HG02571 (cell line): ENCODE results near the gene NAA35.
A peak's percentile ranks its signal among the peaks of the same experiment; 100 is the strongest.
"Not testable (repeated sequence)": the region's sequence is repeated elsewhere in the genome, so short reads cannot be mapped to it uniquely, and the experiment has no call there.

ENCODE experiments used
- ATAC-seq: cut with Tn5 transposase; IDR thresholded peaks from one replicate; pipeline ENCODE4 v1.9.1; 2021; ENCODE audit warnings: mild to moderate bottlenecking, moderate library complexity; ENCODE audit not compliant: unreplicated experiment

Gene NAA35

DNA sequence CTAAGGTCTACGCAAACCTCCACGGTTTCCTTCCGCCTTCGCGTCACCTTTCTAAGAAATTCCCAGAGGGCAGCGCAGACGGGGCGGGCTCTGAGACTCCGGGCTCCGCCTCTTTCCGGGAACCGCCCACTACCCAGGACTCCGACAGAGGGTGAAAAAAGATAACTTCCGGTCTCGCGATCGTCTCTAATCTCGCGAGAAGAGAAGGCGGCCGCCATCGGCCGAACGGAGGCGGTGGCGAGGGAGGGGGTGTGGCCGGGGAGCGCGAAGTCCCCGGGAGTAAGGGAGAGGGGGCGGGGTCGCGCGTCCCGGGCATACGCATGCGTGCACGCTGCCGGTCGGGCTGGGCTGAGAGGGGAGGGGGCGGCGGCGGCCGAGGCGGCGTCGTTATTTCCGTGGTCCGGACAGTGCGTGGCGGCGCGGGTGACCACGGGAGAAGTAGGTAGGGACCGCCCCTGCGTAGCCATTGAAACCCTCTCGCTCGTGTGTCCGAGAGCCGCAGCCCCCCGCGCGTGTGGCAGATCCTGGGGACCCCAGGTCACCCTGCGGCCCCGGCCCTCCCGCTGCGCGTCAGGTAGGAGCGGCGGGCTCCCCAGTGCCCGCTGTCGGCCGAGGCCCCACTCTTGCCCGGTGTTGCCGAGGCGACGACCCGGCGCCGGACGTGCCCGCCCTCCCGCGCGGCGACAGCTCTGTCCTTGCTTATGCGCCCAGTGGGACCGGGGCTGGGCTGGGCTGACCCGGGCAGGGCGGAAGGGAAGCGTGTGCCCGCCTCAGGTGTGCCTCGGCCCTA, at the start of gene NAA35:
Gene NAA35, plus strand, starts transcription at position 315 of the 790 bp plus-strand sequence. CDS start 1,014 bp downstream, outside the sequence.
- peak; percentile 86 for ATAC-seq

DNA sequence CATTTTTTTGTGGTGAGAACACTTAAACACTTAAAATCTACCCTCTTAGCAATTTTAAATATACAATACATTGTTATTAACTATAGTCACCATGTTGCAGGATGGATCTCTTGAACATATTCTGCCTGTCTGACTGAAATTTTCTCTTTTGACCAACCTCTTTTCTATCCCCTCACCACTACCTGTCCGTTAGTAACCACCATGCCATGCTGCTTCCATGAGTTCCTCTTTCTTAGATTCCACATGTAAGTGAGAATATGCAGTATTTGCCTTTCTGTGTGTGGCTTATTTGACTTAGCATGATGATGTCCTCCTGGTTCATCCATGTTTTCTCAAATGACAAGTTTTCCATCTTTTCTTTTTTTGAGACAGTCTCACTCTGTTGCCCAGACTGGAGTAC, 48.5 kb upstream of the NAA35 start:
- ATAC-seq, result no peak

DNA sequence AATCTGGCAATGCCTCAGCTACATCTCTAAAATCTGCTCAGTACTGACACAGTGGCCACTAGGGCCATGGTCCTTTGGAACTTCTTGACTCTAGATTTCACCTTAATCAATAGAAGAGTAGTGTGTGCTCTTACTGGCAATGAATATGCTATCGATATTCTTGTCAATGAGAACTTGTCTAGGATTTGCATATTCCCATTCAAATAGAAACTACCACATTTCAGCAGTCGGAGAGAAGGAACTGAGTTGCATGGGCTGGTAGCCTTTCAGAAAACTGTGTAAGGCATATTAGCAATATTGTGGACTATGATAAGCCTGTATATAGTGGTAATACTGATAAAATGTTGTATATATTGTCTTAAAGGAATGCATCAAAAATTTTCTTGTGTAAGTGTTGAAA, 45.3 kb upstream of the NAA35 start:
- ATAC-seq, result no peak

DNA sequence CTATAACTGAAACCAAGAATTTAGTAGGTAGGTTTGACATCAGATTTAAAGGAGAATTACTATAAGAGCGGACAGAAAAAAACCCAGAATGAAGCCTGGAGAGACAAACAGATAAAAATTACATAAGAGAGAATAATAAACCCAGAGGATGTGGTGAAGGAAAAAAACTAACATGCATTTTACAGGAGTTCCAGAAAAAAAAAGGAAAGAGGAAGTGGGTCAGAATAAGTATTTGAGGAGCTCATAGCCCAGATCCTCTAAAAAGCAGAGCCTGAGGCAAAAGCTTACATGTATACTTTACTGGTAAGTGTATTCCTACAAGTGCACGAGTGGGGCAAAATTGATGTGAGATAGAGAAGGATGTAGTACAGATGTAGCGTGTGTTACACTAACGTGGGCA, 43.1 kb upstream of the NAA35 start:
- ATAC-seq, result no peak

DNA sequence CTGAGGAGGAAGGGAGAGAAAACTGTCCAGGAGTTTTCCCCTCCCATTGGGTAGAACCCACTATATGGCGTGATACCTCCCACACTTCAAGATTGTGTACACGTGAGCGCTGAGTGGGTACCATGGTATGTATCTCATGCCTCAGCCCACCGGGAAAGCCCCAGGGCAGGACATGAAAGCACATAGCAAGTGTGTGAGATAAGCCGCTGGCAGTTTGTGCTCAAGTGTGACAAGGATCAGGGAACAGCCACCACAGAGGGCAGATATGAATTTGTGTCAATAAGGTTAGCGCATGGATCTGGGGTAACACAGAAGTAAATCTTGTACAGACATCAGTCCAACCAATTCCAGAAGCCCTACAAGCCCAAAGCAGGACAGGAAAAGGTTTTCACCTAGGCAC, 42.6 kb upstream of the NAA35 start:
- ATAC-seq, result no peak

DNA sequence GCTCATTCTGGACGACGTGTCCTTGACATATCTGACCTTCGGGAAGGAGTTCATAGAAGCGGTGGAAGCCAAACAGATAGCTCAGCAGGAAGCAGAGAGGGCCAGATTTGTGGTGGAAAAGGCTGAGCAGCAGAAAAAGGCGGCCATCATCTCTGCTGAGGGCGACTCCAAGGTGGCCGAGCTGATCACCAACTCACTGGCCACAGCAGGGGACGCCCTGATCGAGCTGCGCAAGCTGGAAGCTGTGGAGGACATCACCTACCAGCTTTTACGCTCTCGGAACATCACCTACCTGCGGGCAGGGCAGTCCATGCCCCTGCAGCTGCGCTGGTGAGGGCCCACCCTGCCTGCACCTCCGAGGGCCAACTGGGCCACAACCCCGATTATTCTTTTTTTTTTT, 41.6 kb upstream of the NAA35 start:
- ATAC-seq, result no peak

DNA sequence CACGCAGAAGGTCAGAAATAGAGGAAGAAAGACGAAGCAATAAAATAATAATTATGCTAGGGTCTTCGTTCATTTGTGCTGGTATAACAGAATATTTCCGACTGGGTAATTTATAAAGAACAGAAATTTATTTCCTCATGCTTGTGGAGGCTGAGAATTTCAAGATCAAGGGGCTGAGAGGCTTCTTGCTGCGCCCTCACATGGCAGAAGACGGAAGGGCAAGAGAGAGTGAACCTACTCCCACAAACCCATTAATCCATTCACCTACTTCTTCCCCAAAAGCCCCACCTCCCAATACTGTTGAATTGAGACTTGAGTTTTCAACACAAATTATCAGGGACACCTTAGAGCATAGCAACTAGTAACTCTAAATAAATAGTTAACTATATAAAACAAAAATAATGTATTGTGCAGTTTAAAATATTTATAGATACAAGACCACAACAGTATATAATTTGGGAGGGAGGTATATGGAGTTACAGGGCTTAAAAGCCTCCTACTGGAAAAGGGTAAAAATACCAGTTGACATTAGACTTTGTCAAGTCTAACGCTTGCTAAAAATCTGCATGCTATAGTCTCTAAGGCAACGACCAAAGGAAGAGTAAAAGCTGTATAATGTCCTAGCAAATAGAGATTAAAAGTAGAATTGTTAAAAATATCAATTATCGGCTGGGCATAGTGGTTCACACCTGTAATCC, 40.3 kb upstream of the NAA35 start:
- ATAC-seq, result peak; percentile 47

DNA sequence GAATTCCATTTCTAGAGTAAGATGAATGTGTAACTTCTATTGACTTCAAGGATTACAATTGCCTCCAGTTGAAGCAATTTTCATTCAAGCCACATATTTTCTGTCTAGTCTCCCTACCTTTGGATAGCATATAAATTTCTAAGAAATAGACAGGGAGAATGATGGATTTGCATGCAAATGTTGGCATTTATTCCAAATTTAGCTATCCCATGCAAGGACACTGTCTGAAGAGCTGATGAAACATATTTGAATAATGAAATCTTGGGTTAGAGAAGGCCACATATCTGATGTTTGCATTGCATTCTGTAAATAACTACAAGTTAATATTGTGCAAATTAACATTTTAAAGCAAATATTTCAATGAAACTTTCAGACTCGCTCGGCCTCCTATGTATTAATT, 36.0 kb upstream of the NAA35 start:
- ATAC-seq, result no peak

DNA sequence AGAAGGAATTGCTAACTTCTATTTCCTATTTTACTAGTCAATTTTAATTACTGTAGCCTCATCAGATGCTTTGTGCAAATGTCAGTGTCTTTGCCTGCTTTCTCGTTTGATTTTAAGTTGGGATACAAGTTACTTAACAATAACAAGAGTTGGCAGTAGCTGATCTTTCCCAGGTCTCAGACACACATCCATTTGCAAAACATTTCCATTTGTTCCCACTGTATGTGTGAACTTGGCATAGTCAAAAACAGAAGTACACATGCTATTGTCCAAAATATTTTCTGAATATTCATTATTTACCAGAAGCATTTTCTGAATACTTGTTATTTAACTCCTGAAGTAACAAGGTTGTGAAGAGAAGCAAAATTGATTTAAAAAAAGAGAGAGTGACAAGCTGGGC, 35.0 kb upstream of the NAA35 start:
- no peak for ATAC-seq

DNA sequence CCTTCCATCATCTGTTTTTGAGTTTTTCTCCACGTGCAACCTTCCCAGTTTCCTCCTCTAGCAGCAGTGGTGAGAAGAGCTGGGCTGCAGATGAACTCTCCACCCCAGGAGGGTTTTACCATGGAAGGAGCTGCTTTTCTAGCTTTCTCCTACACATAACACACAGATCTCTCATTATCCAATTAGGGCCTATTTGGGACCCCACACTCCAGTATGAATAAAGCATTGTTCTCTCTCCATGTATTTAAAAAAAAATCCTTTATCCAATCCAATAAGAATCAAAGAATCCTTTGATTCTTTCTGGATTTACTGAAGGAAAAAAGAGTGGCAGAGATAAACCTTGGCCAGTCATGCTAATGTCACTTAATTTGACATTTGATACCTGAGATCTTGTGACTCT, 31.6 kb upstream of the NAA35 start:
- ATAC-seq, result no peak

DNA sequence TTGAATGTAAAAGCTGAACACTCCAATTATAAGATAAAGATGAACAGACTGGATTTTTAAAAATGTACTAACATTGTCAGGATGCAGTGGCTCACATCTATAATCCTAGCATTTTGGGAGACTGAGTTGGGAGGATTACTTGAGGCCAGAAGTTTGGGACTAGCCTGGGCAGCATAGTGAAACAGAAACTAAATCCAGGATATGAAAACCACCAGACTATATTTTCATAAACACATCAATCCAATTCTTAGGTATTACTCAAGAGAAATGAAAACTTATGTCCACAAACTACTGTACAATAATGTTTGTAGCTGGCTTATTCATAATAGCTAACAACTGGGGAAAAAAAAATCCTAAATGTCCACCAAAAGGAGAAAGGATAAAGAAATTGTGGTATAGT, 26.8 kb upstream of the NAA35 start:
- ATAC-seq, result no peak

DNA sequence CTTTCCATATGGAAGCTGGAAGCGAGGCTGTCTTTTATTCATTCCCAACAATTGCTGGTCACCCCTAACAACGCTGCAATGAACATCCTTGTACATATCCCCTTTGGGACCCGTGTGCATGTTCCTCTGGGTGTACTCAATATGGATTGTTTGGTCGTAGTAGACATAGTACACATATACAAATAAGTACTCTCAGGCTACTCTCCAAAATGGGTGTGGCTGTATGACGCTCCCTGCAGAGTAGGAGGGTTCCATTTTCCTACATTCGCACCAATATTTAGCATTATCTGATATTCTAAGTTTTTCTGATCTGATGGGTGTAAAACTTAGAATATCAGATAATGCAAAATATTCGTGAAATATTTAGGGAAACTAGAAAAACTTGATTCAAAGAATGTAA, 23.2 kb upstream of the NAA35 start:
- ATAC-seq, result no peak

DNA sequence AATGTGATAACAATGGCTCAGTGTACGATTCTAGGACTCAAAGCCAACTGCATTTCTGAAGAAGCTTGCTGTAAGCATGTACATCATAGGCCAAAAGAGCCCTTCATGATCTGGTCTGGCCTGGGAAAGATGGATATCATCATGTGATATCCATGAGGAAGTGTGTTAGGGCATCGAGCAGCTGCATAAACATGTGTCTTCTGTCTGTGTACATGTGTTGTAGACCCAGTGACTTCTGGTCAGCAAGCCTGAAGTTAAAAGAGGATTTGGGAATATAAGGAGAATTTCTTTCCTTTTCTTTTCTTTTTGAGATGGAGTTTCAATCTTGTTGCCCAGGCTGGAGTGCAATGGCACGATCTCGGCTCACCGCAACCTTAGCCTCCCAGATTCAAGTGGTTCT, 15.5 kb upstream of the NAA35 start:
- no peak for ATAC-seq

DNA sequence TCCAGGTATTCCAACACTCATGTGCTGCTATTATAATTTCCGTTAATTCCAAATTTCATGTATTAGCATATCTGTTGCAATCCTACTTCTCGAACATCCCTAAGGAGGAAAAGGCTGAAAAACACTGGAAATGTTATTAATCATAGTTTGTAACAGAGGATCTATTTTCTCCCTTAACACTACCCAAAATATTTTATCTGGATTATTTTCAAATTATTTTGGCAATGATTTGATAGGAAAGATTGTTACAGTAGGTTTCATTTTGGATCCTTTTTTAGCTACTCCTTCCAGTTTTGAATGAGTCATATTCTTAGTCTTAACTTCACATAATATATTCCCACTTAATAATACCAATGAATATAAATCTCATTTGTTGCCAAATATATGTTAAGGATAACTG, 13.9 kb upstream of the NAA35 start:
- ATAC-seq, result no peak

DNA sequence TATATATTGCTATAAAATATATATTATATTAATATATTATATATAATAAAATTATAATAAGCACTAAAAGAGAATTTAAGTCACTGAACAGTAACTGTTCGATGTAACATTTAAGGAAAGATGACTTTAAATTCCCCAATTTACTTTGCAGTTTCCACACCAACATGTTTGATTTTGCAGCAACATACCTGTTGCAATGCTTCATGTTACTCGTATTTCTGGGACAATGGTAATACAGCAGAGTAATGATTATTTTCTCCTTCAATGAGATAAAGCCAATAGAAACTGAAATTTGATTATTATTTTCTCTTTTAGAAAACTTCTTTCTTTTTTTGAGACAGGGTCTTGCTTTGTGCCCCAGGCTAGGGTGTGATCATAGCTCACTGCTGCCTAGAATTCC, 9.5 kb upstream of the NAA35 start:
- ATAC-seq, result no peak

DNA sequence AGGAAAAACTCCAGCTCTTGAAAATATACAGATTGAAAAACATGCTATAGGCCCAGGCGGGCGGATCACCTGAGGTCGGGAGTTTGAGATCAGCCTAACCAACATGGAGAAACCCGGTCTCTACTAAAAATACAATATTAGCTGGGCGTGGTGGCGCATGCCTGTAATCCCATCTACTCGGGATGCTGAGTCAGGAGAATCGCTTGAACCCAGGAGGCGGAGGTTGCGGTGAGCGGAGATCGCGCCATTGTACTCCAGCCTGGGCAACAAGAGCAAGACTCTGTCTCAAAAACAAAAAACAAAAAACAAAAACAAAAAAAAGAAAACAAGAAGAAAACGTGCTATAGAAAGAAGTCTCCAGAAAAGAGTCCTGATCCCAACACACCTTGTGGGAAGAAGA, 5.0 kb upstream of the NAA35 start:
- ATAC-seq, result not testable (repeated sequence)

DNA sequence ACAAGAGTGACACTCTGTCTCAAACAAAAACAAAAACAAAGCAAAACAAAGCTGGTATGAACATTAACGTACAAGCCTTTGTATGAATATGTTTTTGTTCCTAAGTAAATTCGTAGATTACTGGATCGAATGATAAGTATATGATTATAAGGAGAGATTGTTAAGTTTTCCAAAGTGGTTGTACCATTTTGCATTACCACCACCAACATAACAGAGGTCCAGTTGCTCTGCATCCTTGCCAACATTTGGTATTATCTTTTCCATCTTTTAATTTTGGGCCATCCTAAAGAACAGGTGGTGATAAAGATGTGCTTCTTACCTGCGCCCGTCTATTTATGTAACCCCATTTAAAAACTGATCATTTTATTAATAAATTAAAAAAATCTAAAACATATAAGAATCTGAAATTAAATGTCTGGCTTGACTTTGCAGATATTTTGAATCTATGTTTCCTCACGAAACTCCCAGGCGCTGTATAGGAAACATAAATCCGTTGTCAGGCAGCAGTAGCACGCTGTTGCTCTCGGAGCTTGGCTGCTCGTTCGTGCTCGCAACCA, 593 bp upstream of the NAA35 start:
- ATAC-seq, result no peak

DNA sequence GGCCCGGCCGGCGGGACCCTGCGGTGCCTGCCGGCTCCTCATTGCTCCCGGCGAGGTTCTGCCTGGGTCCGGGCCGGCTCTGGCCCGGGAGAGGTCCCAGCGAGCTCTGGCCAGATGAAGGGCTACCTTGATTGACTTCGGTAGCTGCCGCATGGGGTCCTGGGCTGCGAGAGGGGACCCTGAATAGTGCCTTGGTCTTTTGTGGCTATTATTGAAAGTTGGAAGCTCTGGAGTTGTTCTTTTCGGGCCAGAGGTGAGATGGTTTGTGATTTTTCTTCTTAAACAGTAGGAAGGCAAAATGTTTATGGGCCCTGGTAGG, 635 bp downstream of the NAA35 start:
- ATAC-seq, result no peak

DNA sequence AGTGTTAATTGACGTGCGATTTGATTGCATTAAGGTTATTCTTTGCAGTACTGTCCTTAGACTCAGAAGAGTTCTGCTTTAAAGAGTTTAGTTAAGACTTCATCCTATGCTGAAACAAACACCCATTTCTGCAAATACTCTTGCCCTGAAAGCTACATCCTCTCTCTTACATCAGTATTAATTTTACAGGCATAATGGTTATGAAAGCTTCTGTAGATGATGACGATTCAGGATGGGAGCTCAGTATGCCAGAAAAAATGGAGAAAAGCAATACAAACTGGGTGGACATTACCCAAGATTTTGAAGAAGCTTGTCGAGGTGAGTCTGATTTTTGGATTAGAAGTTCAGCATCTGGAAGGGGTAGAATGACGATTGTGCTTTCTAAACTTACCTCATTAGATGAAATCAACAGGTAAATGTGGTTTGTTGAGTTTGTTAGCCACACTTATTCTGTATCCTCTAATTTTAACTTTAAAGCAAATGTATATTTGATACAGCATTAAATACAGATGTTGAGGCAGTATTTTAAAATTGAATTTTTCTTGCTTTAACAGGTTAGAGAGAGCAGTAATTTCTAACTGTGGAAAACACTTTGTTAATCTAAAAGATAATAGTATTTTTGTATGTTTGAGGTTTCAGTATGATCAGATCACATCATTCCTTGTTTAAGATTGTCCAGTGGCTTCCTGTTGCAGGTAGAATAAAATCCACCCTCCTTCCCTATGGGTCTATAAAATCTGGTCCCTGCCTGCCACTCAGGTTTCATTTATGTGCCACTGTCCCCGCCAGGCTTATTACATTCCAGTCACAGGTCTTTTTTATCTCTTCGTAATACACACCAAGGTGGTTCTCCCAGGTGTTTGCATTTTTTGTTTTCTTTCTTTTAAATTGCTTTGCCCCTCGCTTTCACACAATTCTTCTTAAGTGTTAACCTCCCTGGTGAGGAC, 1.3 kb downstream of the NAA35 start:
- ATAC-seq, result no peak

DNA sequence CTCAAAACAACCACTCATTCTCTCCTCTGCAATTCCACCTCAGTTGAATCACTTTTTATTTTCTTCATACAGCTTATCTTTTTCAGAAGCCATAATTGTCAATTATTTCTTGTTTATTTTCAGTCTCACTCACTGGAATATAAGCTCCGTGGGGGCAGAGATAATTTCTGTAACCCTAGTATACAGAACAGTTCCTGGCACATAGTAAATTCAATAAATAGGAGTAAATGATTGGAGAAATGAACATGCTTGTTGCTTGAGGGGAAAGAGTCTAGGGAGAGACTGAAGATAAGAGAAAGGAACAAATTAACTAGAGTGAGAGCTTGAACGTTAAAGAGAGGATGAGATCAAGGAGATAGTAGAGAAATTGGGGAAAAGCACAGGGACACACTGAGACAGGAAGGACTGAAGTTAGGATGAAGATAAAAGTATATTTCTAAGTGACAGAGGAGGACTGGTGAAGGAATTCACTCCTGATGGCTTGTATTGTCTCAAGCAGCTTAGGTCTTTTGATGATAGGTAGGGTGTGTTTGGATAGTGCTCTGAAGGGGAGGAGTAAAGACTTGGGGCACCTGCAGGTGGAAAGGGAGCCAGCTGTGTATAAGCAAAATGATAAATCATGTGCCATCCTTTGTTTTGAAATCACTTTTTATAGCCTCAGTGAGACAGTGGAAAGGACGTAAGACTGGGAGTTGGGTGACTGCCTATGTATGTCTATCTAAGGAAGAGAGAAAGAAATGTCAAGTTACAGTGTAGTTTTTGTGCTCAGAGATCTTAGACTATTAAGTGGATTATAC, 2.2 kb downstream of the NAA35 start:
- ATAC-seq, result no peak
